ENCODE results near the gene ZNF785.

Gene ZNF785

GRCh38 chr16:30609002-30609925 lies 23.8 kb upstream of the ZNF785 start:
- no peak for TF ChIP-seq REST (IDR thresholded peaks at IDR 0.05; ENCODE audit: insufficient read depth in 1 of 2, low read depth in 2 of 2, low read length in 2 of 2)
- TF ChIP-seq SIN3A (IDR thresholded peaks at IDR 0.05; ENCODE audit: borderline replicate concordance, insufficient read depth, low read length), result no peak
- no peak for TF ChIP-seq TAF1 (IDR thresholded peaks at IDR 0.05; ENCODE audit: borderline replicate concordance, insufficient read depth, low read length)
- no peak for TF ChIP-seq POLR2AphosphoS5 (IDR thresholded peaks at IDR 0.05; ENCODE audit: low read depth, low read length)
- TF ChIP-seq FOXP2 (optimal IDR thresholded peaks at IDR 0.05; ENCODE audit: borderline replicate concordance, extremely low read depth, extremely low read length, insufficient read depth), result no peak

GRCh38 chr16:30606004-30606403 lies 20.5 kb upstream of the ZNF785 start:
- TF ChIP-seq POLR2AphosphoS5 (IDR thresholded peaks at IDR 0.05; ENCODE audit: low read depth, low read length) (no peak), REST (IDR thresholded peaks at IDR 0.05; ENCODE audit: insufficient read depth in 1 of 2, low read depth in 2 of 2, low read length in 2 of 2) (no peak), FOXP2 (optimal IDR thresholded peaks at IDR 0.05; ENCODE audit: borderline replicate concordance, extremely low read depth, extremely low read length, insufficient read depth) (no peak), TAF1 (IDR thresholded peaks at IDR 0.05; ENCODE audit: borderline replicate concordance, insufficient read depth, low read length) (no peak), SIN3A (IDR thresholded peaks at IDR 0.05; ENCODE audit: borderline replicate concordance, insufficient read depth, low read length) (no peak)

- TF ChIP-seq TAF1 (IDR thresholded peaks at IDR 0.05; ENCODE audit: borderline replicate concordance, insufficient read depth, low read length) (no peak), FOXP2 (optimal IDR thresholded peaks at IDR 0.05; ENCODE audit: borderline replicate concordance, extremely low read depth, extremely low read length, insufficient read depth) (no peak), REST (IDR thresholded peaks at IDR 0.05; ENCODE audit: insufficient read depth in 1 of 2, low read depth in 2 of 2, low read length in 2 of 2) (no peak), POLR2AphosphoS5 (IDR thresholded peaks at IDR 0.05; ENCODE audit: low read depth, low read length) (no peak), SIN3A (IDR thresholded peaks at IDR 0.05; ENCODE audit: borderline replicate concordance, insufficient read depth, low read length) (no peak)
These were observed 19.7 kb upstream of the ZNF785 start for GRCh38 chr16:30605158-30605557.

GRCh38 chr16:30604316-30604947 lies 18.9 kb upstream of the ZNF785 start:
- TF ChIP-seq FOXP2 (optimal IDR thresholded peaks at IDR 0.05; ENCODE audit: borderline replicate concordance, extremely low read depth, extremely low read length, insufficient read depth) (no peak), POLR2AphosphoS5 (IDR thresholded peaks at IDR 0.05; ENCODE audit: low read depth, low read length) (no peak), SIN3A (IDR thresholded peaks at IDR 0.05; ENCODE audit: borderline replicate concordance, insufficient read depth, low read length) (no peak), REST (IDR thresholded peaks at IDR 0.05; ENCODE audit: insufficient read depth in 1 of 2, low read depth in 2 of 2, low read length in 2 of 2) (no peak), TAF1 (IDR thresholded peaks at IDR 0.05; ENCODE audit: borderline replicate concordance, insufficient read depth, low read length) (no peak)

Measured in PFSK-1 (cell line).